T47D (cell line): ENCODE results near the gene PHACTR1.
A peak's percentile ranks its signal among the peaks of the same experiment; 100 is the strongest.

Experiments
- DNase-seq, 2 experiments: peaks; one replicate each; pipeline versions ENCODE4 v3.0.0 to v3.0.0-alpha.2; 2011 to 2012; ENCODE audit warnings: low read depth in 1 of 2, low spot score in 1 of 2
- JUND ChIP-seq: IDR thresholded peaks from 2 replicates; pipeline ENCODE4 v1.6.1; 2012; ENCODE audit warnings: low read depth
- in situ Hi-C: cut with HindIII; loops from 2 replicates; pipeline ENCODE4 v1.10.0; 2016; ENCODE audit warnings: low sequenced_read_pairs, low pct_unique_long_range_greater_than_20kb

PHACTR1 gene

DNA sequence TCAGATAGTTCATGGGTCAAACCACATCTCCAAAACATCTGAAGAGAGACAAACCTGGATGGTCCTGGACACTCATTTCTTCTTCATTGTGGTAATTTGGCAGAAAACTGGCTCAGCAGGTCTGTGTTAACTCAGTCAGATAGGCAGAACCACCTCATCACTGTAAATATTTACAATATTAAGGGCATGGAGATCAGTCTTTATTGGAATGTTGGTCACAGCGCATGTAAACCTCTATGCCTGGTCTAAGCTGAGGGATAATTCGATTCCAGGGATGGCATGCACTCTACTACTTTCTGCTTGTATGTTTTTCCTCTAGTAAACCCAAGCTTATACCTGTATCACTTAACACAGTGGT is 615.8 kb downstream of the PHACTR1 start:
- no peak for DNase-seq
- TF ChIP-seq JUND, result no peak
- in situ Hi-C loops, result no loop called here

DNA sequence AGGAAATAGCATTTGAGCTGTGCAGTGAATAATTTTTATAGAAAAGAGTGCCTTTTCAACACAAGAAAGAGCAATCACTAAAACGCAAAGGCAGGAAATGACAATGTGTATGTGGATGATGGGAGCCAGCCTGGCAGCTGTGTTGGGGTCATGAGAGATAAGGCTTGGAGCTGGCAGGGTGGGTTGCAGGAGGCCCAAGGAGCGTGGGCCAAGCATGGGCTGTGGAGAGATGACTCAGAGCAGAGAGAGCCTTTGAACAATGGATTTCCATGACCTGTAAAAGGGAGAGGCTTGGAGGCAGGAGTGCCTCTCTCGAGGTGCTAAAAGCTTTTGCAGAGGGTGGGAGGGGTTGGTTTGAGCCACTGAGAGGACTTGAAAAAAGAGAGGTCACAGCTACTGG is 618.4 kb downstream of the PHACTR1 start:
- no peak for TF ChIP-seq JUND
- in situ Hi-C loops, result no loop called here
- no peak for DNase-seq

DNA sequence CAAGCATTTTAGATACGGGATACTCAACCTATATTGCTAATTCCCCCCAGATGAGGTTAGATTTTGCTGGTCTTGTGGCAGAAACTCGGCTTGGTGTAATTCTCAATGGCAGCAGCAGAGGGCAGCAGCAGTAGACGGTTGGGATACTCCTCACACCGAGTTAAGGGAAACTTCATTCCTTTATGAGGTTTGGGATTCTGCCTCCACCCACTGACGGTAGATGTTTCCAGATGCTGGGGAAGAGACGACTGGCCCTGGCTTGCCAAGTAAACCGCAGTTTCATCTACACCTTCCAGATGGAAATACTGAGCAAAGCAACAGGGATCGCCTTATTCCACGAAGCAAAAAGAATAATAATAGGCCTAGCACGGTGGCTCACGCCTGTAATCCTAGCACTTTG is 620.0 kb downstream of the PHACTR1 start:
- DNase-seq, result peak; percentile 50 to 79
- in situ Hi-C loops, result no loop called here
- no peak for TF ChIP-seq JUND

DNA sequence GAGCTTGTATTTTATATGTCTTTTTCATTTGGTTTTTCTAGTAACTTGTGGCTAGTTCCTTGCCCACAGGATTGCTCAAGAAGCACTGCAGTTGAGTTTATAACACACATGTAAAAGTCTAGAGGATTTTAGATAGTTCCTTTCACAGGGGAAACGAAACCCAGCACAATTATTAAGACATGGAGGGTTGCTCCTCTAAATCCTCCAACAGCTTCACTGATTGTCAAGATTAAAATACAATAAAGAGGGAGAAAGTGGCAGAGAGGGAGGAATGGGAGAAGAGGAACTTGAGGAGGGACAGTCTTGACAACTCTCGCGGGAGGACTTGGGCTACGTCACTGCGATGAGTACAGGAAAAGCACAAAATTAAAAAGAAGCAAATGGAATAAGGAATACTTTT is 621.5 kb downstream of the PHACTR1 start:
- in situ Hi-C loops, result no loop called here
- no peak for DNase-seq
- TF ChIP-seq JUND, result no peak
